ENCODE data around the gene UQCRC1.

UQCRC1 gene

GRCh38 chr3:48571938-48572337 is 37.5 kb downstream of the UQCRC1 start:
- no peak for DNase-seq (ENCODE audit: low read depth)

- DNase-seq (ENCODE audit: low read depth), result no peak
Observed at GRCh38 chr3:48569808-48570450, 39.5 kb downstream of the UQCRC1 start.

GRCh38 chr3:48569400-48569799 is 40.0 kb downstream of the UQCRC1 start:
- no peak for DNase-seq (ENCODE audit: low read depth)

GRCh38 chr3:48568476-48568875 is 41.0 kb downstream of the UQCRC1 start:
- no peak for DNase-seq (ENCODE audit: low read depth)

- no peak for DNase-seq (ENCODE audit: low read depth)
Observed at GRCh38 chr3:48567500-48567899, 41.9 kb downstream of the UQCRC1 start.

GRCh38 chr3:48567090-48567489 is 42.4 kb downstream of the UQCRC1 start:
- DNase-seq (ENCODE audit: low read depth), result no peak

- DNase-seq (ENCODE audit: low read depth), result no peak
Observed at GRCh38 chr3:48566401-48566760, 43.1 kb downstream of the UQCRC1 start.

GRCh38 chr3:48565591-48566400 is 43.6 kb downstream of the UQCRC1 start:
- no peak for DNase-seq (ENCODE audit: low read depth)

- DNase-seq (ENCODE audit: low read depth), result no peak
Observed at GRCh38 chr3:48565186-48565585, 44.3 kb downstream of the UQCRC1 start.

GRCh38 chr3:48564667-48565066 is 44.8 kb downstream of the UQCRC1 start:
- DNase-seq (ENCODE audit: low read depth), result no peak

GRCh38 chr3:48564022-48564421 is 45.4 kb downstream of the UQCRC1 start:
- DNase-seq (ENCODE audit: low read depth), result no peak

- DNase-seq (ENCODE audit: low read depth), result peak; percentile 36
Observed at GRCh38 chr3:48563382-48563918, 46.0 kb downstream of the UQCRC1 start, which contains the start of gene UCN2. TSS of gene UCN2 (minus strand) at chr3:48563781. CDS start at chr3:48563124, 657 bp downstream.

- no peak for DNase-seq (ENCODE audit: low read depth)
Observed at GRCh38 chr3:48562367-48563095, 46.9 kb downstream of the UQCRC1 start.

GRCh38 chr3:48561045-48561736 is 48.3 kb downstream of the UQCRC1 start:
- no peak for DNase-seq (ENCODE audit: low read depth)

GRCh38 chr3:48560648-48561018 is 48.8 kb downstream of the UQCRC1 start:
- DNase-seq (ENCODE audit: low read depth), result no peak

- DNase-seq (ENCODE audit: low read depth), result no peak
Observed at GRCh38 chr3:48558493-48559134, 50.8 kb downstream of the UQCRC1 start.

- DNase-seq (ENCODE audit: low read depth), result peak; percentile 100
Observed at GRCh38 chr3:48556796-48557626, 52.4 kb downstream of the UQCRC1 start, which contains the start of gene PFKFB4. TSS of gene PFKFB4 (minus strand) at chr3:48556803. CDS start at chr3:48556777, 26 bp downstream.

GRCh38 chr3:48555949-48556795 is 53.3 kb downstream of the UQCRC1 start:
- DNase-seq (ENCODE audit: low read depth), result no peak

- no peak for DNase-seq (ENCODE audit: low read depth)
Observed at GRCh38 chr3:48555231-48555948, 54.1 kb downstream of the UQCRC1 start.

Data from fibroblast of the conjunctiva (primary cell).